Activated T-cell treated with anti-CD3 and anti-CD28 coated beads, Interleukin-2, amount 50 U/mL, for 4 hours (primary cell): ENCODE data around the gene BMP2. TPM values are rescaled to one million over a fixed set of nuclear protein-coding genes. Genes with fewer than 3 reads are reported as not detected.

Experiments
- ATAC-seq, 2 donors: fragments of 200-7000 bp; cut with Tn5 transposase; one replicate each; pipeline ENCODE4 v1.10.0; 2021
- DNase-seq: peaks from one replicate; pipeline ENCODE4 v3.0.0-alpha.2; 2020
- H3K27me3 Mint-ChIP-seq: one replicate; pipeline ENCODE4 v1.8.0; 2021; ENCODE audit warnings: low read depth, mixed read lengths
- H3K36me3 Mint-ChIP-seq: one replicate; pipeline ENCODE4 v1.8.0; 2022; ENCODE audit warnings: mixed read lengths; ENCODE audit not compliant: insufficient read depth
- H3K4me1 Mint-ChIP-seq: one replicate; pipeline ENCODE4 v1.8.0; 2021; ENCODE audit warnings: low read depth, mixed read lengths
- H3K4me3 Mint-ChIP-seq: one replicate; pipeline ENCODE4 v1.8.0; 2021; ENCODE audit warnings: mild to moderate bottlenecking, moderate library complexity, mixed read lengths
- H3K9me3 Mint-ChIP-seq: one replicate; pipeline ENCODE4 v1.8.0; 2021; ENCODE audit warnings: mixed read lengths
- total RNA-seq, 3 donors: library from RNA; stranded (reverse); gene quantifications; one replicate each; pipeline ENCODE4 v1.2.1, GENCODE V29; 2021

The BMP2 gene
- total RNA-seq: not detected

GRCh38 chr20:6767536-6768227 is at the start of gene BMP2:
BMP2 (plus strand) TSS chr20:6767686; CDS start chr20:6770127, 2,441 bp downstream.
- ATAC-seq: peak; percentile 43 to 65
- Mint-ChIP-seq H3K4me1 (peaks cover 6% of the 10 kb centered on the region), H3K27me3 (peaks cover 48% of the 10 kb centered on the region), H3K4me3 (no peak within 1 kb of the TSS), H3K36me3 (no peaks in the 10 kb centered on the region), H3K9me3 (no peaks in the 10 kb centered on the region)
- no peak for DNase-seq

DNA sequence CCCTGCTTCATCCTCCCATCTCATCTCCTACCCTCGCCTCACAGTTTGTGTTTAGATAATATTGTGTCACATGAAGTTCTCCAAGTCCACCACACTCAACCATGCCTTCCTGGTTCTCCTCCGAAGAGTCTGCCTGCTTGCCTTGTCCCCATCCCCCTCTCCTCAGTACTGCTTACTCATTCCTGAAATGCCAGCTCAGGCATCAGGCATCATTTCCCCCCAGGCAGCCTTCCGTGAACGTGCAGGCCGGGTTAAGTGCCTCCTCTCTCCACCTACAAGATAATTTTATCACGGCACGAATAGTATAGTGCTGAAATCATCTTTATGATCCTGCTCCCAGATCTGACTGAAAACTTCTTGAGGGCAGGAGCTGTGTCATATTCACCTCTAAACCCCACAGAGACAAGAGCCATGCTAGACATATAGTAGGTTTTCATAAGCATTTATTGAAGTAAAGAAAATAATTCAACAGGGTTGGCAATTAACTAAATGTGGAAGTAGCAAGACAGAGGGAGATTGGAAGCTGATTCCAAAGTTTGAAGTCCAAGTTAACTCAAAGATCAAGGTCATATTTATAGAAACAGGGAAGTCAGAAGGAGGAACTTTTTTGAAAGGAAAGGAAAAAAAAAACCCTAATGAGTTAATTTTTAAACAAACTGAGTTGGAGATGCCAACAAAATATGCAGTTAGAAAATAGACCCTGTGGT is 48.7 kb upstream of the BMP2 start:
- Mint-ChIP-seq H3K36me3 (no peaks in the 10 kb centered on the region), H3K4me3 (no peak overlapping the region), H3K9me3 (peaks cover 8% of the 10 kb centered on the region), H3K4me1 (no peaks in the 10 kb centered on the region), H3K27me3 (no peaks in the 10 kb centered on the region)
- DNase-seq: no peak
- no peak for ATAC-seq

DNA sequence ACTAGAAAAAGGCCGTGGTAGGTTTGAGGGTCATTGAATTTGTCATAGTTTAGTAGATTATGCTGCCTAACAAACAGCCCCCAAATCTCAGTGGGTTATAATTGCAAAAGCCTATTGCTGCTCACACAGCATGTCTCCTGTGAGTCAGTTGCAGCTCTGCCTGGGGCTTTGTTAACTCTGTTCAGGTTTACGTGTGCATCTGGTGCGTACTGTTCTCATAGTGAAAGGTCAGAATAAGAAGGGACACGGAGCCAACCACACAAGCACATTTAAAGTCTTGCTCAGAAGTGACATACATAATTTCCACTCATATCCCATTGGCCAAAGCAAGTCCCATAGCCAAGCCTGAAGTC is 48.1 kb upstream of the BMP2 start:
- no peaks in the 10 kb centered on the region for H3K36me3 Mint-ChIP-seq
- DNase-seq: no peak
- H3K27me3 Mint-ChIP-seq: no peaks in the 10 kb centered on the region
- ATAC-seq: no peak
- H3K4me3 Mint-ChIP-seq: no peak overlapping the region
- H3K9me3 Mint-ChIP-seq: peaks cover 8% of the 10 kb centered on the region
- H3K4me1 Mint-ChIP-seq: no peaks in the 10 kb centered on the region

- H3K4me1 Mint-ChIP-seq: no peaks in the 10 kb centered on the region
Observed at GRCh38 chr20:6726761-6727160, 40.7 kb upstream of the BMP2 start.

GRCh38 chr20:6730672-6731328 is 36.7 kb upstream of the BMP2 start:
- Mint-ChIP-seq H3K27me3 (no peaks in the 10 kb centered on the region), H3K4me1 (no peaks in the 10 kb centered on the region), H3K36me3 (no peaks in the 10 kb centered on the region), H3K9me3 (peaks cover 10% of the 10 kb centered on the region), H3K4me3 (no peak overlapping the region)
- DNase-seq (no peak), ATAC-seq (no peak)

More at GRCh38 chr20:6726761-6727160, 40.7 kb upstream of the BMP2 start:
- Mint-ChIP-seq H3K4me3 (no peak overlapping the region), H3K9me3 (peaks cover 11% of the 10 kb centered on the region), H3K36me3 (no peaks in the 10 kb centered on the region), H3K27me3 (no peaks in the 10 kb centered on the region)
- DNase-seq: no peak
- no peak for ATAC-seq

- DNase-seq (no peak), ATAC-seq (no peak)
- H3K4me3 Mint-ChIP-seq: no peak overlapping the region
- no peaks in the 10 kb centered on the region for H3K4me1 Mint-ChIP-seq
- no peaks in the 10 kb centered on the region for H3K36me3 Mint-ChIP-seq
- peaks cover 3% of the 10 kb centered on the region for H3K9me3 Mint-ChIP-seq
- H3K27me3 Mint-ChIP-seq: no peaks in the 10 kb centered on the region
Observed at GRCh38 chr20:6732001-6732447, 35.5 kb upstream of the BMP2 start.

DNA sequence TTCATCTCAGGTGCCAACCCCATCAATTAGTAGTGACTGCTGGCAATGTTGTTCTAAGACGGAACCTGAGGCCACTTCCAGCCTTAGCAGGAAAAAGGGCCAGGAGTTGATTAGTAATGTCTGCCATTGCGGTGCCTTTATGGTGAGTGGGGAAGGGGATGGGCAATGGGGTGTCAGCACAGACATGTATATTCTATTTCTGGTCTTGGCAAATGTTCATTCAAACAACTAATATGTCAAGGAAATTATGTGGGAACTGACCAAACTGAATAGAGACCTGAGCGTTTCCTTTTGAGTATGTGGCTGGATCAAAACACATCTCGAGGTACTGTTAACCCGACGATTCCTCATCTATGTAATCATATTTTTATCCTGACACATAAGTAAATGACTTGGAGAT is 34.6 kb upstream of the BMP2 start:
- Mint-ChIP-seq H3K4me1 (no peaks in the 10 kb centered on the region), H3K27me3 (no peaks in the 10 kb centered on the region), H3K4me3 (no peak overlapping the region), H3K36me3 (no peaks in the 10 kb centered on the region), H3K9me3 (peaks cover 3% of the 10 kb centered on the region)
- DNase-seq (no peak), ATAC-seq (no peak)

- no peak for DNase-seq
- no peak for ATAC-seq
- Mint-ChIP-seq H3K4me1 (no peaks in the 10 kb centered on the region), H3K4me3 (no peak overlapping the region), H3K9me3 (peaks cover 8% of the 10 kb centered on the region), H3K27me3 (no peaks in the 10 kb centered on the region), H3K36me3 (no peaks in the 10 kb centered on the region)
Observed at GRCh38 chr20:6733965-6734364, 33.5 kb upstream of the BMP2 start.

- DNase-seq: no peak
- Mint-ChIP-seq H3K36me3 (no peaks in the 10 kb centered on the region), H3K27me3 (no peaks in the 10 kb centered on the region), H3K4me1 (no peaks in the 10 kb centered on the region), H3K9me3 (peaks cover 4% of the 10 kb centered on the region), H3K4me3 (no peak overlapping the region)
- no peak for ATAC-seq
Observed at GRCh38 chr20:6735942-6736845, 31.3 kb upstream of the BMP2 start.

DNA sequence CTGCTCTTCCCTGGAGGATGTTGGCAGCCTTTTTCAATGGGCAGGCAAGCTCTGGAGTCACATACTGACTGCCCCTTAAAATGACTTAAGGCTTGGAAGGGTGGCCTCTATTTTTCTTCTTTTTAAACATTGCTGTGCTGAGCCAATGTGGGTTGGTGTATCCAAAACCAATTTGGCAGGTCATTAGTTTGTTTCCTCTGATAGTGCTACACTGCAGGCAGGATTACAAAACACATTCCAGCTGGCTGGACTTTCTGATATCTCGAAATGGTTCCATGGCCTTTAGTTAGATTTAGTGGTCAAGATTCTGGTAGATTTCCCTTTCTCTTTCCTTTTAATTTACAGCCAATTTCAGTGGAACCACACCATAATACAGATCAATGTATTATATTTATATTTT is 28.1 kb upstream of the BMP2 start:
- no peak overlapping the region for H3K4me3 Mint-ChIP-seq
- H3K4me1 Mint-ChIP-seq: no peaks in the 10 kb centered on the region
- DNase-seq (no peak), ATAC-seq (no peak)
- H3K36me3 Mint-ChIP-seq: no peaks in the 10 kb centered on the region
- H3K9me3 Mint-ChIP-seq: peaks cover 4% of the 10 kb centered on the region
- H3K27me3 Mint-ChIP-seq: no peaks in the 10 kb centered on the region

GRCh38 chr20:6740096-6740495 is 27.4 kb upstream of the BMP2 start:
- H3K4me3 Mint-ChIP-seq: no peak overlapping the region
- DNase-seq: no peak
- no peaks in the 10 kb centered on the region for H3K4me1 Mint-ChIP-seq
- H3K27me3 Mint-ChIP-seq: no peaks in the 10 kb centered on the region
- no peaks in the 10 kb centered on the region for H3K36me3 Mint-ChIP-seq
- no peak for ATAC-seq
- peaks cover 4% of the 10 kb centered on the region for H3K9me3 Mint-ChIP-seq

DNA sequence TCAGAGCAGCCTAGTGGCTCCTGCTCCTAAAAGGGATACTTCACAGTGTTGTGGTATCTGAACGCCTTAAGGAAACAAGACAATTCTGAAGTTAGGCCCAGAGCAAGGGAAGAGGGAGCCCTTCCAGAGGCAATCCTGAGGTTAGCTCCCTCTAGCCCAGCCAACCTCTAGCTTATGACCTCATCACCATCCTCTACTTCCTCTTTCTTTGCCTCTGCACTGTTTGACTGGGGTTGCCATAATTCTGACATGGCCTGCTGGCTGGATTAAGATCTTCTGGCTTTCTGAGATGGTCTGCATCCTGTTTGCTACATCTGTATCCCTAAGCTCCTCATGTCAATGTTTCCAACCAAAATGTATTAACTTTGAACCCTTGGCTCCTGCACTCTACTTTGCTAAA is 23.3 kb upstream of the BMP2 start:
- H3K4me1 Mint-ChIP-seq: no peaks in the 10 kb centered on the region

DNA sequence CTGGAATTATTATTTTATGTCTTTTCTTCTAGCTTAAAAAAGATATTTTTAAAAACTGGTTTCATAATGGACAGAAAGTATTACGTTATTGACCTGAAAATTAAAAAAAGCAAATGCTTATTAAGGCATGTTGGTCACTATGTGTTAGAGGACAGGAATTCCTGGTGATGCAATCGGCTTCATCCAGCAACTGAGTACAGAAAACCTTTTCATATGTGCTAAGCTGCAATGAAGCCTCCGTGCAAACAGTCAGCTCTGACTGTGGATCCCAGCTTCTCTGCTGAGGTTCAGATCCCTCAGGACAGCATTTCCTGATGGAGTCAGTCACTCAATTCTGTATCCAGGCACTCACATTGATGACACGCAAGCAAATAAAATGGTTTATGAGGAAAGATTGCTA is 22.7 kb upstream of the BMP2 start:
- DNase-seq (no peak), ATAC-seq (no peak)
- no peaks in the 10 kb centered on the region for H3K9me3 Mint-ChIP-seq
- H3K4me1 Mint-ChIP-seq: no peaks in the 10 kb centered on the region
- no peak overlapping the region for H3K4me3 Mint-ChIP-seq
- H3K36me3 Mint-ChIP-seq: no peaks in the 10 kb centered on the region
- no peaks in the 10 kb centered on the region for H3K27me3 Mint-ChIP-seq

More for the DNA sequence above, 23.3 kb upstream of the BMP2 start:
- DNase-seq: no peak
- Mint-ChIP-seq H3K27me3 (no peaks in the 10 kb centered on the region), H3K4me3 (no peak overlapping the region), H3K9me3 (no peaks in the 10 kb centered on the region), H3K36me3 (no peaks in the 10 kb centered on the region)
- no peak for ATAC-seq
